RCC 7860 (cell line): Measurements from ENCODE around the gene HERPUD2.

Source experiments
- DNase-seq: peaks from one replicate; pipeline ENCODE4 v3.0.0-alpha.2; 2015; ENCODE audit warnings: low spot score
- FAIRE-seq: peaks from 2 replicates; lab custom pipeline; 2012; peaks lifted over from hg19 to GRCh38; lab: Jason Lieb, UNC

The HERPUD2 gene, protein sequence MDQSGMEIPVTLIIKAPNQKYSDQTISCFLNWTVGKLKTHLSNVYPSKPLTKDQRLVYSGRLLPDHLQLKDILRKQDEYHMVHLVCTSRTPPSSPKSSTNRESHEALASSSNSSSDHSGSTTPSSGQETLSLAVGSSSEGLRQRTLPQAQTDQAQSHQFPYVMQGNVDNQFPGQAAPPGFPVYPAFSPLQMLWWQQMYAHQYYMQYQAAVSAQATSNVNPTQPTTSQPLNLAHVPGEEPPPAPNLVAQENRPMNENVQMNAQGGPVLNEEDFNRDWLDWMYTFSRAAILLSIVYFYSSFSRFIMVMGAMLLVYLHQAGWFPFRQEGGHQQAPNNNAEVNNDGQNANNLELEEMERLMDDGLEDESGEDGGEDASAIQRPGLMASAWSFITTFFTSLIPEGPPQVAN

DNA sequence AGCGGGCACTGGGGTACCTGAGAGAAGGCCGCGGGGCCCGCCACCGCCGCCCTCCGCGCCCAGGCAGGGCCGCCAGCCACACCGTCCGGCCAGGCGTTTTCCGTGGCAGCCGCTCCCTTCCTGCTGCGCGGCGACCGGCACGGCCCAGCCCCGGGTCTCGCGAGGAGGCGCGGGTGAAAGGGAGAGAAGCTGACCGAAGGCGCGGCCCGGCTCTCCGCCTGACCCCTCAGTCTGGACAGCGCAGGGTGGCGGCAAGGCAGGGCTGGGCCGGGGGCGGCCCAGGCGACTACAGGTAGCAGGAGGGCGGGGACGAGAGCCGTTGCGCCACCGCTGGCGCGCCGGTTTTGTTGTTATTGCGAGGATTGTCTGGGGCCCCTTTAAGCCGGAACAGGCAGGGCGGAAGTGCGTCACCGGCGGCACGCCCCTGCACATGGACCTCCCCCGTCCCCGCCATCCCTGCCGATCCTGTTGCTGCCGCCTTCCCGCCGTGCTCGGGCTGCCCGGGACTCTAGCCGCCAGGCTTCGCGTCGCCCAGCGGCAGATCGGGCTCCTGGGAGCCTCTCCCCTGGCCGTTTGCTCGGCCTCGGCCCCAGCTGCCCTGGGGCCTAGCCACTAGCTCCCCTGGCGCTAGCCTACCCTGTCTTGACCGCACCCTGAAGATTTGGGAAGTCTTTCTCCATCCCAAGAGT is at the start of gene HERPUD2:
TSS of gene HERPUD2 (minus strand) at position 352 of the 689 bp plus-strand sequence. CDS start 805 bp downstream, outside the sequence.
- peak; percentile 80 for DNase-seq
- FAIRE-seq: no peak

DNA sequence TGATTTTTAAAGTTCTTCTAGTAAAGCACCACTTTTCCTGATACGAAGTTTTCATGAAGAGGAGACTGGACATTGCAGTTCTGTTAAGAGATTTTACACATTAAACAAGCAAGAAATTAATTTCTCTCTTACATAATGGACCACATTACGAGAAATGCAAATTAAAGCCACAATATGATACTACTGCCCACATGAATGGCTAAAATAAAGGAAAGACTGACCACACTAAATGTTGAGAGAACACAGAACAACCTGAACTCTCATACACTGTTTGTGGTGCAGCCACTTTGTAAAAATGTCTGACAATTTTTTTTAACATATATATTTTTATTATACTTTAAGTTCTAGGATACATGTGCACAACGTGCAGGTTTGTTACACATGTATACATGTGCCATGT is 44.0 kb upstream of the HERPUD2 start:
- FAIRE-seq (no peak), DNase-seq (no peak)

DNA sequence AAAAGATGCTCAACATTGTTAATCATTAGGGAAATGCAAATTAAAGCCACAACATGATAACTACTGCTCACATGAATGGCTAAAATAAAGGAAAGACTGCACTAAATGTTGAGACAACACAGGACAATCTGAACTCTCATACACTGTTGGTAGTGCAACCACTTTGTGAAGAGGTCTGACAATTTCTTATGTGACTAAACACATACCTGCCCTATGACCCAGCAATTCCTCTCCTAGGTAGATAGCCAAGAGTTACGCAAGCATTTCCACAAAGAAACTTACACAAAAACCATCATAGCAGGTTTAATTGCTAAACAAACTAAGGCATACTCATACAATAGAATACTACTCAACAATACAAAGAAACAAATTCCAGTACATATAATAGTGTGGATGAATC is 41.8 kb upstream of the HERPUD2 start:
- FAIRE-seq (no peak), DNase-seq (no peak)

DNA sequence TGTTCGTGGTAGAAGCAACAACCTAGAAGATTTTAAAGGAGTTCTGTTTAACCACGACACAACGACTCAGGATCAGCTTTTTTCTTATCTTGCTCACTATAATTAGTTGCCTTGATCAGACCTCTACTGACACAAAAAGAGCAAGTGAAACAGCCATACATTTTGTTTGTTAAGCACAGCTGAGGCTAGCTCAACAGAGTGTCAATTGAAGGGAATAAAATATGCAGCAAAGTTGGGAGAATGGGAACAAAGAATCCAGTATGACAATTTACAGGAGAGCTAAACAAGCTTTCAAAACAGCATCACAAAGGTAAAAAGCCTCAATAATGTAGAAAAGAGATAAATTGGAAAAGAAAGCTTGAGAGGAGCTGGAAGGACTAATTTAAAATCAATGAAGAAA is 40.5 kb upstream of the HERPUD2 start:
- DNase-seq (no peak), FAIRE-seq (no peak)

DNA sequence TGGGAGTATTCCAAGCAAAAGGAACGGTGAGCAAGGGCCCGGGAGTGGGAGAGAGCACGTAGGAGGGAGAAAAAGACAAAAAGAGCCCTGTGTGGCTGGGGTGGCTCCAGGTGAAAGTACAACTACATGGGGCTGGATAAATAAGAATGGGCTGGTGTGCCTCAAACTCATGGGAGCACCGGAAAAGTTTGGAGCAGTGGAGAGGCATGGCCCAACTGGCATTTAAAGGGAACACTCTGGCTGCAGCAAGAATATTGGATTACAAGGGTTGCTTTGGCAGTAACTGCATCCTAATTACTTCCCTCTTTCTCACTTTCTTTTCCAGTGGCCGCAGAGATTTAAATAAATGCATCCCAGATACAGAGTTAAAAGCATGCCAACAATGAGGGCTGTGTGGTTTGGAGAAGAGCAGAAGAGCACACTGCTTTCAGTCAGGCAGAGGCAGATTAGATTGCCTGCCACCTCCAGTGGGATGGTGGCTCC is 39.1 kb upstream of the HERPUD2 start:
- DNase-seq: no peak
- no peak for FAIRE-seq

DNA sequence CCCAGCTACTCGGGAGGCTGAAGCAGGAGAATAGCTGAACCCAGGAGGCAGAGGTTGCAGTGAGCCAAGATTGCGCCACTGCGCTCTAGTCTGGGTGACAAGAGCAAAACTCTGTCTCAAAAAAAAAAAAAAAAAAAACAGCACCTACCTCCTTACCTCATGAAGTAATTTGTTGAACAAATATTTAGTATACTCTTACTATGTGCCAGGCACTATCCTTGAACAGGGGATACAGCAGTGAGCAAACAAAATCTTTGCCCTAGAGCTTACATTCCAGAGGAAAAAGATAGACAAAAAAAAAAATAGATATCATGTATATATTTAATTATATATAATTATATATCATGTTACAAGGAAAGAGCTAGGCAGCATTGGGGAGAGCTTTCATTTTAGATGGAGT is 36.4 kb upstream of the HERPUD2 start:
- no peak for FAIRE-seq
- DNase-seq: no peak

DNA sequence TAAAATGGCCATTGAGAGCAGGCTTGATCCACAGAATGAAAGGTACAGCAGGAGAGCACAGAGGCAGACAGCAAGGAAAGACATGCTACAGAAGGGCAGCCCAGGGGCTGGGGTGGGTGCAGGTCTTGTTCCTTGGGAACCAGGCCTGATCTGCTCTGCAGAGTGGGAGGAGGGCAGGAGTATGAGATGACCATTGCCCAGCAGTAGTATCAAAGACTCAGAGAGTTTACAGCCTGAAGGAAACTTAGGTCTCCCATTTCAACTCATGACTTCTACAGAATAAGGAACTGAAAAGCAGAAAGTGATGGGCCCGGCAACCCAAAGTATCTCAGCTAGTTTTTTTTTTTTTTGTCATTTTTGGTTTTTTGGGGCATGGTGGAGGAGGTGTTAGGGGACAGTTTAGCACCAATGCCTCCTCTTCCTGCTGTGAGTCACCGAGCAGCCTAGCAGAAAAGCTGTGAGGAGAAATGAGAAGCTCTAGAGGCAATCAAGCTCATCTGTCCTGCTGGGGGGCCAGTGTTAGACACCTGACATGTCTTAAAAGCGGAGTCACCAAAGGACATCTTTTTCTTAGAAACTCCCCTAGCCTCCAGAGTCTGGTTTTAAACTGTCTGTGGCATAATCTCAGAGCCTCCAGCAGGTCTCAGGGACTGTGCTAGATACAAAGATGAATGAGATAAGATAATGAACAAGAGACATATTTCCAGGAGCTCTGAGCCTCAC is 34.3 kb upstream of the HERPUD2 start:
- no peak for FAIRE-seq
- no peak for DNase-seq

DNA sequence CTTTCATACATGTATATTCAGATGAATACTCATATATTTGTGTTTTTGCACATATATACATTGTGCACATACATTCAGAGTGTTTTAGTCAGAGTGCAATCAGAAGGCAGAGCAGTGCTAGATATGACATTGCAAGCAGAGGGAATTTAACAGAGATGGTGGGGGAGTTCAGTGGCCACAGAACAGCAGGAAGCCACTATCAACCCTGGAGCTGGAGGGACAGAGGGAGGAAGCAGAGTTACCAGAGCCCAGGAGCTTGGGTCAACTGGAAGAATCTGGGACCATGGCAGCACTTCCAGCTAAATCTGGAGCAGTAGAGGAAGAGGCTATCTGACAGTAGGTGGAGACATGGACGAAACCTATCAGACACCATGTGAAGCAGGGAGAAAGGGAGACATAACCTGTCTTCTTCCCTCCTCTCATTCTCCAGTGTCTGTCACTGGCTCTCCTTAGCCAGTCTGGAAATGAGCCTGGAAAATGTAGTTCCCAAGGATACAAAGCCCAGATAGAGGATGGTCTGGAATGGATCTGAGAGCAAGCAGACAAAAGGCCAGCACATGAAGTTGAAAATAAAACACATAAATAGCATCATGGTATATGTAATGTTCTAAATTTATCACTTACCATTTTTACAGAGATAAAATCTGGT is 33.6 kb upstream of the HERPUD2 start:
- FAIRE-seq (no peak), DNase-seq (no peak)

DNA sequence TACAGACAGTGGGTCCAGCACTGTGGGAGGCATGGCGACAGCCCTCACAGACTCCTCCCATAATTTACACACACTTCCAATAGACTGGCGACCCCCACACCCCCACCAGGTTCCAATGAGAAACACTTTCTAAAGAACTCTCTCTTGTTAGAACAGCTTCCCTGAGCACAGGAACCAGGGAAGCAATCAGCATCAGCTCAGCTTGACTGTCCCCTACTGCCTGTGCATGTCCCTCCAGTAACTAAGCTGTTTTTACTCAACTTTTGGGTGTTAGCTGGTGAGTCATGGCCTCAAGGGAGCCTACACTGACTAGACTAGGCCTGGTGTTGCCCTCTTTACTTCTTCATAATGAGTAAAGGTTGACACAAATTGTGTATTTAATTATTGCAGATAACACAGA is 32.6 kb upstream of the HERPUD2 start:
- no peak for DNase-seq

DNA sequence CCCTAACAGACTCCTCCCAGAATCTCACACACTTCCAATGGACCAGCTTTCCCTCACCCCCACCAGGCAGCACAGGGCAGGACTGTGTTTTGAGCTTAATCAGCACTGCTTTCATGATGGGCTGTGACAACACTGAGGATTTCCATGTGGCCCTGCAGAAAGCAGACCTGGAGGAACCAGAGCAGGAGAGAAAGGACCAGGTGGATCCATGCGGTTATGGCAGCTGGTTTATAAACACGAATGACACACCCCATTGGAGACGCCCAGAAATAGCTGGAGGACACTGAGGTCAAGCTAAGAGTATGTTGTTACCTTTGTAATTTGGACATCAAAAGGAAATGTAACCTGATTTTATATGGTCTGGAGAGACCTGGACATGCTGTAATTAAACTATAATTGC is 31.7 kb upstream of the HERPUD2 start:
- no peak for FAIRE-seq
- no peak for DNase-seq

More for the DNA sequence above, 32.6 kb upstream of the HERPUD2 start:
- FAIRE-seq: no peak

DNA sequence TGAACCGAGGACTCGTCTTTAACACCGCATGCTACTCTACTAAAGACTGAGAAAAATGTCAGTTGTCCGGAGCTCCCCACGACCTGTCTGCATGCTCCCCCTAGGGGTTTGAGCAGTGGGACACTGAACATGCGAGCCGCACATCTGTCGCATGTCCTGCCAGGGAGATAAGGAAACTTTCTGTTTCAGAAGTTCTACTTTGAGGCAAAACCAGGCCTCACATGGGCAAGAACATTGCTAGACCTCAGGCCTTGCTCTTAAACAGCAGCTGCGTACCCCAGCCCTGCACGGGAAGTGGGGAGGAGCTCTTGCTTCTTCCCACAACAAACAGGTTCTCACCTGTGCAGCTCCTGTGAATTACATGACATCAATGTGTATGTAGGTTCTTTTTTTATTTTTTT is 30.3 kb upstream of the HERPUD2 start:
- no peak for FAIRE-seq
- DNase-seq: no peak

DNA sequence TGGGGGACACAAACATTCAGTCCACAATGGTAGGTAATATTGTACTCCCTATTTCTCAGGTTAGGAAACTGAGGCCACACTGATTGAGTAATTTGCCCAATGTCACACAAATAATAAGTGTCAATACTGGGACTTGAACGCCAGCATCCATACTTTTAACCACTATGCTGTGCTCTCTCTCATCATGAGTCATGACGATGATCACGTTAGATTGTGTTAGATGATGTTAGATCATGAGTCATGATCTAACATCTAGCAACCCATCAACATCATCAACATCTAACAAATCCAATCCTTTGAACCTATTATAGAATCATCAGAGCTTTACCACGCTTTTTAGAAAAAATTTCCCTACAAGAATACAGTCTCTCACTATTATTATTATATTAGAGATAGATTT is 28.1 kb upstream of the HERPUD2 start:
- no peak for FAIRE-seq
- DNase-seq: no peak

DNA sequence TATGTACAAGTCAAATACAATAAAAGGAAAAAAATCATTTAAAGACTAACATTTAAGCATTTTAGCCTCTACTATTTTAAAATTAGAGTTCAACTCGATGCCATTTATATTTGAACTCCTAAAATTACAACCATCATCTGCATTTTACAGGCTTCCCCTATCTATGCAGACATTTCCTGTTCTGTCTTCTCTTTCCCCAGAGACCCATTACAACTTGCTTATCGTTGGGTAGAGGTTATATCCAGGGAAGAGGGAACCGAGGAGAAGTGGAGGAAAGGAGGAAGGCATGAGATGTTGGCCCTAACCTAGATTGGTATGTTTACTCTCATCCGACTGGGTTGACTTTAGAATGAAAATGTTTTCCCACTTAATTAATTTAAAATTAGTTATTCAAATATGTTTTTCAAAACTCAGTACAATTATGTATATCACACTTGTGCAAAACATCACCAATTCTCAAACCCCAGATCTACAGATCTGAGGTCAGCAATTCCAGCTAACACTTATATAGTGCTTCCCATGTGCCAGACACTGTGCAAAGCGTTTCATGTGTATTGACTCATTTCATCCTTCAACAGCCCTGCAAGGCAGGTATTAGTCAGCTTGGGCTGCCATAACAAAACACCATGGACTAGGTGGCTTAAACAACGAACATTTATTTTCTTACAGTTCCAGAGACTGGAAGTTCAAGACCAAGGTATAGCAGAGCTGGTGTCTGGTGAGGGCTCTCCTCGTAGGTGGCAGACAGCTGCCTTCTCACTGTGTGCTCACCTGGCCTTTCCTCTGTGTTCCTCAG is 27.3 kb upstream of the HERPUD2 start:
- DNase-seq (no peak), FAIRE-seq (no peak)

DNA sequence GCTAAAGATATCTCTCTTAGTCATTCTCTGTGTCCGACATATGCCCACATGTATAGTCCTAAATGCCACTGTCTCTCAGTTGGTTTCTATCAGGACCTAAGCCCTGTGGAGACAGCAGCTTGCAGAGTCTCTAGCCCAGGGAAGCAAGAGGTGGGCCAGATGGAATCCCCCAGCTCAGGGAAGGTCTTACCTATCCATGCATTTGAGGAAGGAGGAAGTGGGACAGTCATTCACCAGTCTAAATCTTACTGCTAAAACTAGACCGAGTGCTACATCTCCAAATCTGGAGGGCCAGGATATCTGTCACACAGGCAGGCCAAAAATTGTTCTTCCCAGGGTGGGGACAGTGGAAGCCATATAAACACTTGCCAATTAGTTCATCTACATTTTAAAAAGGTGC is 26.4 kb upstream of the HERPUD2 start:
- FAIRE-seq: no peak
- DNase-seq: no peak

DNA sequence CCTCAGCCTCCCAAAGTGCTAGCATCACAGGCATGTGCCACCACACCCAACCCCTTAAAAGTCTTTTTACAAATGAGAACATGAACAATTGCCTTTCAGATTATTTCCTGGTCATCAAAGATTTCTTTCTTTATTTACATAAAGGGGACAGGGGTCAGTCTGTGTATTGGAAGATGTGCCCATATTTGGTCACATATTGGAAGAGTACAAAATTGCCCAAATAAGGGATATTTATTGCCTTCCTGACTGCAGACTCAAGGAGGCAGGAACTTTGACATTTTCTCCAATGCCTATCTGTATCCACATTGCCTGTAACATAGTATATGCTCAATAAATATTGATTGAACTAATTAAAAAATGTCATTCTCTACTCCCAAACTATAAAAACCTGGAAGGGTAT is 25.9 kb upstream of the HERPUD2 start:
- no peak for DNase-seq
- no peak for FAIRE-seq

DNA sequence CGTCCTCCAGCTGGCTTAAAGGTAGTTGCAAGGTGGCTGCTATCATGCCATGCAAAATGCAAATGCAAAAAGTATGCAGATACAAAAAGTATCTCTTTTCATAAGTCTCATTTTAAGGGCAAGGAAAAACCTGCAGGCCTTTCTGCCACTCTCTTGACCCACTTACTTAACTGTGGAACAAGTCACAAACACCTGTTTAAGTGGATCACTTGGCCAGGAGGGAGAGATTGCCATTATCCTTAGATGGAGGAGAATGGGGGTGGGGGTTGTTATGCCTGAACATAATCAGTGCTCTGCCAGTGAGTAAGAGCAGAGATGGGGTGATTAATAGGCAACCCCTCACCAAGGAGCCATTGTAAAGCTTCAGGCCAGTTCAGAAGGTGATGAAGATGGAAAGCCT is 25.1 kb upstream of the HERPUD2 start:
- FAIRE-seq (no peak), DNase-seq (no peak)

DNA sequence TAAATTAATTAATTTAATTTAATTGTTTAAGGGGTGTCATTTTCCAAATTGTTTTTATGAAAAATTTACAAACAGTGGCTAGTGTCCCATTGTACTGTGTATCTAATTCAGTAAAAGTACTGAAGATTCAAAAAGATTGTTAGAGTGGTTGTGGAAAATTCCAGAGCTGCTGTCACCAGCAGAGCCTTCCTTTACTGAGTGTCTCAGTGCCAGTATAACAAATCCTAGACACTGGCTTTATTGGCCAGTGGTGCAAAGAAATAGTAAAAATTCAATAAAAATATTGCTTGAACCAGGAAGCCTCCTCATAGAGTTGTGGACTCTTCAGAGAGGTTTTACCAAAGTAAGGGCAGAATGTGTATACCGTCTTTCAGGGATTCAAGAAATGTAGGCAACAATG is 23.1 kb upstream of the HERPUD2 start:
- FAIRE-seq: no peak

DNA sequence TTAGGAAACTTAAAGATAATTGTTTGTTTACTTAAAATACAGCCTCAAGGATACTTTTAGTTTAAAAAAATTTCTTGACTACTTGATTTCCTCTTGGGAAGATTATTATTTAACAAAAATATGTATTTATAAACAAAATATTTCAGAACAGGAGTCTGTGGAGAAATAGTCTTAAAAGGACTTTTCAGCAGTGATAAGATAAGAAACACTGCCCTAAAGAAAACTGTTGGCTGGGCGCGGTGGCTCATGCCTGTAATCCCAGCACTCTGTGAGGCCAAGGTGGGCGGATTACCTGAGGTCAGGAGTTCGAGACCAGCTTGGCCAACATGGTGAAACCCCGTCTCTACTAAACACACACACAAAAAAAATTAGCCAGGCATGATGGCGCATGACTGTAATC is 22.6 kb upstream of the HERPUD2 start:
- DNase-seq: no peak
- FAIRE-seq: no peak

More for the DNA sequence above, 23.1 kb upstream of the HERPUD2 start:
- no peak for DNase-seq

DNA sequence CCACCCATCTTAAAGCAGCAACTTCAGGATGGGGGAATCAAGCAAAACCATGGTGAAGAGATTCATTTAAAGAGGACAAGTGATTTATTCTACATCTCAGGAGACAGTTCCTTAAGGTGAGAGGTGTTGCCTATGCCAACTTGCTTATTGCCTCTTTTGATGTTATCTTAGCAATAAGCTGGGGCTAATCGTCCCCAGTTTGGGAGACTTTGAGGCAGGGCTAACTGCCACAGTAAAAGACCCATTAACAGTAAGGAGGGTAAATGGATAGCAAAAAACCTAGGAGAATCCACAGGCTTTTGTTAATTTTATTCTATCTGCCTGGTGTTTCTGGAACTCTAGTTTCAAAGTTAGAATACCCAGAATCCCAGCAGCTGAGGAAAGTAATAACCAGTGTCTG is 22.1 kb upstream of the HERPUD2 start:
- FAIRE-seq (no peak), DNase-seq (no peak)
